A673 (cell line): Measurements from ENCODE around the gene CDH23.

Experiments
- EZH2 ChIP-seq: fragments of 200-600 bp; sonication (generic); IDR thresholded peaks from 2 replicates; pipeline ENCODE4 v1.6.1; 2017; ENCODE audit warnings: borderline replicate concordance, low read depth, mild to moderate bottlenecking, mixed read lengths, antibody characterized with exemption, low read length; ENCODE audit not compliant: poor library complexity, severe bottlenecking
- TF ChIP-seq, protein P1 (sequence below): fragments of 300-800, 200-600 bp; sonication (generic); conservative IDR thresholded peaks from 2 replicates; pipeline ENCODE4 v1.5.1; 2017; ENCODE audit warnings: low read depth, mild to moderate bottlenecking, antibody characterized with exemption, low read length, moderate library complexity, mixed read lengths

DNA sequence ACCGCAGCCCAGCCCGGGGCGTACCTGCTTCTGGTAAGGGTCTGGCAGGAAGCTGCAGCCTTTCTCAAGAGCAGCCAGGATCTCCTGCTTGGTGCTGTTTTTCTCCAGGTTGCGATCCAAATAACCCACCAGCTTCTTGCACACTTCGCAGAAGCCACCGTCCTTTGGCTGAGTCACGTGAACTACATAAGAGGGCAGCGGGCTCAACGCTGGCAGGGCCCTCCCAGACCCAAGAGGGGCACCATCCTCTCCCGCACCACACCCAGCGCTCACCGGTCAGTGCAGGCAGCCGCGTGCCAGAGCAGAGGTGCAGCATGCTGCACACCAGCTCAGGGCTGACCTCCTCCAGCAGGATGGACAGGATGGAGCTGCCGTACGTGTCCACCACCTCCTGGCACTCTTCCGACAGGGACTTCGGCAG, 422.7 kb downstream of the CDH23 start:
- TF ChIP-seq, protein P1, sequence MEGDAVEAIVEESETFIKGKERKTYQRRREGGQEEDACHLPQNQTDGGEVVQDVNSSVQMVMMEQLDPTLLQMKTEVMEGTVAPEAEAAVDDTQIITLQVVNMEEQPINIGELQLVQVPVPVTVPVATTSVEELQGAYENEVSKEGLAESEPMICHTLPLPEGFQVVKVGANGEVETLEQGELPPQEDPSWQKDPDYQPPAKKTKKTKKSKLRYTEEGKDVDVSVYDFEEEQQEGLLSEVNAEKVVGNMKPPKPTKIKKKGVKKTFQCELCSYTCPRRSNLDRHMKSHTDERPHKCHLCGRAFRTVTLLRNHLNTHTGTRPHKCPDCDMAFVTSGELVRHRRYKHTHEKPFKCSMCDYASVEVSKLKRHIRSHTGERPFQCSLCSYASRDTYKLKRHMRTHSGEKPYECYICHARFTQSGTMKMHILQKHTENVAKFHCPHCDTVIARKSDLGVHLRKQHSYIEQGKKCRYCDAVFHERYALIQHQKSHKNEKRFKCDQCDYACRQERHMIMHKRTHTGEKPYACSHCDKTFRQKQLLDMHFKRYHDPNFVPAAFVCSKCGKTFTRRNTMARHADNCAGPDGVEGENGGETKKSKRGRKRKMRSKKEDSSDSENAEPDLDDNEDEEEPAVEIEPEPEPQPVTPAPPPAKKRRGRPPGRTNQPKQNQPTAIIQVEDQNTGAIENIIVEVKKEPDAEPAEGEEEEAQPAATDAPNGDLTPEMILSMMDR = no peak
- TF ChIP-seq EZH2 = no peak
